CD4-positive, alpha-beta T cell (primary cell): ENCODE results near the gene GPR31. TPM values are rescaled to one million over a fixed set of nuclear protein-coding genes. Genes with fewer than 3 reads are reported as not detected.

Experiments used
- ATAC-seq: fragments of 200-7000 bp; cut with Tn5 transposase; one replicate; pipeline ENCODE4 v1.10.0; 2022; ENCODE audit warnings: mild to moderate bottlenecking; ENCODE audit not compliant: poor library complexity
- CTCF ChIA-PET: fragments of 350-600 bp; sonication (Branson Sonifier 250); formaldehyde crosslinking; loops from one replicate; lab custom pipeline; 2021; ENCODE audit warnings: antibody characterized with exemption, inconsistent platforms; lab: Charles Lee
- POLR2A ChIA-PET: fragments of 350-600 bp; sonication (Branson Sonifier 250); formaldehyde crosslinking; loops from one replicate; lab custom pipeline; 2021; ENCODE audit warnings: antibody characterized with exemption, inconsistent platforms; lab: Charles Lee
- DNase-seq, 14 experiments: peaks; one replicate each; pipeline ENCODE4 v3.0.0-alpha.2; 2013 to 2020; ENCODE audit warnings: mixed read lengths in 2 of 14
- H3K27ac ChIP-seq, 2 donors: one replicate each; pipeline versions ENCODE4 v1.5.1 to v1.7.0; 2013; ENCODE audit warnings: low read length in 2 of 2, low read depth in 1 of 2, mild to moderate bottlenecking in 1 of 2
- H3K27me3 ChIP-seq, 2 experiments: 1 replicate in 1 of 2; 2 replicates in 1 of 2; pipeline versions ENCODE4 v1.6.1 to v1.7.0; 2013; ENCODE audit warnings: low read length in 2 of 2, control low read depth in 1 of 2, mild to moderate bottlenecking in 1 of 2, moderate library complexity in 1 of 2; ENCODE audit not compliant: insufficient read depth in 2 of 2, control insufficient read depth in 1 of 2
- H3K36me3 ChIP-seq: one replicate; pipeline ENCODE4 v1.6.1; 2013; ENCODE audit warnings: low read length, control low read depth; ENCODE audit not compliant: insufficient read depth
- H3K4me1 ChIP-seq: one replicate; pipeline ENCODE4 v1.6.1; 2013; ENCODE audit warnings: low read length, control low read depth; ENCODE audit not compliant: insufficient read depth
- H3K4me3 ChIP-seq: one replicate; pipeline ENCODE4 v1.5.1; 2013; ENCODE audit warnings: mild to moderate bottlenecking, low read length, moderate library complexity
- H3K9me3 ChIP-seq, 2 experiments: 1 replicate in 1 of 2; 2 replicates in 1 of 2; pipeline versions ENCODE4 v1.6.1 to v1.7.0; 2013; ENCODE audit warnings: low read length in 2 of 2, mild to moderate bottlenecking in 2 of 2, control low read depth in 1 of 2, moderate library complexity in 1 of 2; ENCODE audit not compliant: control insufficient read depth in 1 of 2, insufficient read depth in 1 of 2
- H3K27ac Mint-ChIP-seq: one replicate; pipeline ENCODE4 v1.8.0; 2020; ENCODE audit warnings: mixed read lengths
- H3K27me3 Mint-ChIP-seq: one replicate; pipeline ENCODE4 v1.8.0; 2021; ENCODE audit warnings: mixed read lengths
- H3K36me3 Mint-ChIP-seq: one replicate; pipeline ENCODE4 v1.8.0; 2021; ENCODE audit warnings: low read depth, mixed read lengths
- H3K4me1 Mint-ChIP-seq: one replicate; pipeline ENCODE4 v1.8.0; 2021; ENCODE audit warnings: low read depth, mixed read lengths
- H3K4me3 Mint-ChIP-seq: one replicate; pipeline ENCODE4 v1.8.0; 2020; ENCODE audit warnings: mild to moderate bottlenecking, mixed read lengths
- H3K9me3 Mint-ChIP-seq: one replicate; pipeline ENCODE4 v1.8.0; 2020; ENCODE audit warnings: mixed read lengths
- CTCF ChIP-seq: fragments of 200-600 bp; IDR thresholded peaks from one replicate; pipeline ENCODE4 v1.8.0; 2022; ENCODE audit warnings: antibody characterized with exemption, mild to moderate bottlenecking
- intact Hi-C, 2 experiments: fragments of 100-400 bp; cut with DNase I in 1 of 2; cut with micrococcal nuclease in 1 of 2; formaldehyde crosslinking; loops; one replicate each; pipeline versions ENCODE4 v1.15.1 to v1.9.0; 2023 to 2025; cut with DNase I, micrococcal nuclease
- total RNA-seq, 174 experiments: library from RNA in 2 of 174; stranded (reverse) in 2 of 174; gene quantifications; one replicate each; pipeline ENCODE4 v1.2.3 and lab custom pipeline; 2021 to 2026

GPR31 gene
- total RNA-seq, 2 experiments from 2014 or later, result not detected

- Histone ChIP-seq H3K9me3 (no peaks in the 10 kb centered on the region), H3K27ac (no peak overlapping the region), H3K36me3 (no peaks in the 10 kb centered on the region), H3K27me3 (no peaks in the 10 kb centered on the region), H3K4me1 (no peaks in the 10 kb centered on the region), H3K4me3 (no peak overlapping the region)
- no peaks in the 10 kb centered on the region for H3K4me1 Mint-ChIP-seq
- H3K27ac Mint-ChIP-seq, result no peak overlapping the region
- intact Hi-C loops, result no loop called here
- no peak overlapping the region for H3K4me3 Mint-ChIP-seq
- TF ChIP-seq CTCF, result no peak
- no peak for DNase-seq
- ATAC-seq, result no peak
- H3K27me3 Mint-ChIP-seq, result peaks cover 2% of the 10 kb centered on the region
- CTCF ChIA-PET, result no interaction called here
- H3K36me3 Mint-ChIP-seq, result no peaks in the 10 kb centered on the region
- POLR2A ChIA-PET, result no interaction called here
- H3K9me3 Mint-ChIP-seq, result no peaks in the 10 kb centered on the region
Observed at GRCh38 chr6:167164261-167164660, 6.5 kb upstream of the GPR31 start.

- Mint-ChIP-seq H3K36me3 (no peaks in the 10 kb centered on the region), H3K4me3 (no peak overlapping the region), H3K4me1 (no peaks in the 10 kb centered on the region), H3K9me3 (no peaks in the 10 kb centered on the region), H3K27me3 (no peaks in the 10 kb centered on the region), H3K27ac (no peak overlapping the region)
- ATAC-seq, result no peak
- intact Hi-C loops, result no loop called here
- H3K36me3 ChIP-seq, result no peaks in the 10 kb centered on the region
- TF ChIP-seq CTCF, result no peak
- H3K4me3 ChIP-seq, result no peak overlapping the region
- POLR2A ChIA-PET, result no interaction called here
- no peaks in the 10 kb centered on the region for H3K4me1 ChIP-seq
- CTCF ChIA-PET, result no interaction called here
- DNase-seq, result no peak
- H3K9me3 ChIP-seq, result no peaks in the 10 kb centered on the region
- H3K27me3 ChIP-seq, result no peaks in the 10 kb centered on the region
- H3K27ac ChIP-seq, result no peak overlapping the region
Observed at GRCh38 chr6:167163476-167164011, 5.8 kb upstream of the GPR31 start.

DNA sequence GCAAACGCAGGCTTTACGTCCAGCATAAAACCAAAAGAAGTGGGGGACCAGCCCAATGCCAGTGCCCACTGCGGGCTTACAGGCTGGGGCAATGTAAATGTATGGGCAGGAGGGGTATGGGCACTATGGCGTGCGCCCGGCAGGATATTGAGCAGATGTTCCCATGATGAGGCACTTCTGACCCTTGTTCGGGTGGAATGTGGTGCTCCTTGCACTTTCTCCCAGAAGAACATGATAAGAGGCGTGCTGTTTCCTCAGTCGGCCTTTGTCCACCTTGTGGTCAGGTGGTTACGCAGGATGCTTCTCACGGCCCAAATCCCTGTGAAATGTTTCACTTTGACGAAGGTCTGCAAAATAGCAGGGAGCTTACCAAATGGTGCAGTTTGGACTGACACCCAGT lies 4.8 kb upstream of the GPR31 start:
- Mint-ChIP-seq H3K36me3 (no peaks in the 10 kb centered on the region), H3K4me1 (no peaks in the 10 kb centered on the region), H3K27ac (no peak overlapping the region), H3K4me3 (no peak overlapping the region), H3K27me3 (no peaks in the 10 kb centered on the region), H3K9me3 (no peaks in the 10 kb centered on the region)
- intact Hi-C loops, result no loop called here
- CTCF ChIA-PET, result no interaction called here
- H3K36me3 ChIP-seq, result no peaks in the 10 kb centered on the region
- DNase-seq, result no peak
- H3K4me3 ChIP-seq, result no peak overlapping the region
- H3K9me3 ChIP-seq, result no peaks in the 10 kb centered on the region
- no peak for TF ChIP-seq CTCF
- H3K27me3 ChIP-seq, result no peaks in the 10 kb centered on the region
- ATAC-seq, result no peak
- H3K27ac ChIP-seq, result no peak overlapping the region
- POLR2A ChIA-PET, result no interaction called here
- no peaks in the 10 kb centered on the region for H3K4me1 ChIP-seq
